ENCODE measurements around the gene NTRK2.
A peak's percentile ranks its signal among the peaks of the same experiment; 100 is the strongest.

DNA sequence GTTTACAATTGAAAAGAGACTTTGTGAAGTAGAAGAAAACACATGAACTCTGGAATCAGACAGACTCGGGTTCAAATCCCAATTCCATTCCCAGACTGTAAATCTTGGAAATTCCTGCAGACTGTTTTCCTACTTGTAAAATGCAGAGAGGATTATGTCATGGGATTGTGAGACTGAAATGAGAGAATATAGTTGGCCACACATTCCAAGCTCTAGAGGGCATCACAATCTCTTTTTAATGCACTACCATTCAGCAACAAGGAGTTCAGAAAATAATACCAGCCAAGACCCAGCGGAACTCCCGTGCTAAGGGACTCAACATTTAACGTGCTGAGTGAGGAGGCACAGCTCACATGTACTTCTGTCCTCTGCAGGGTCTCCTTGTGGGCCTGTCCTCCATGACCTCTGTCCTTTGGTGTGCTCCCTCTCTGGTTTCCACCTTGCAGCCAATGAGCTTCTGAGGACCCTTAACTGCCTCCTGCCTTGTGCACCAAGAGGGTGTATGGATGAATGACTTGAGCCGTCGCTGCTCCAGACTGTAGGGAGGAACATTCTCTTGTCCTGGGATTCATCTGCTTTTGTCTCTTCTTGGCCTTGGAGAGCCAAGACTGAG is 263.5 kb downstream of the NTRK2 start:
- TF ChIP-seq, protein P1, sequence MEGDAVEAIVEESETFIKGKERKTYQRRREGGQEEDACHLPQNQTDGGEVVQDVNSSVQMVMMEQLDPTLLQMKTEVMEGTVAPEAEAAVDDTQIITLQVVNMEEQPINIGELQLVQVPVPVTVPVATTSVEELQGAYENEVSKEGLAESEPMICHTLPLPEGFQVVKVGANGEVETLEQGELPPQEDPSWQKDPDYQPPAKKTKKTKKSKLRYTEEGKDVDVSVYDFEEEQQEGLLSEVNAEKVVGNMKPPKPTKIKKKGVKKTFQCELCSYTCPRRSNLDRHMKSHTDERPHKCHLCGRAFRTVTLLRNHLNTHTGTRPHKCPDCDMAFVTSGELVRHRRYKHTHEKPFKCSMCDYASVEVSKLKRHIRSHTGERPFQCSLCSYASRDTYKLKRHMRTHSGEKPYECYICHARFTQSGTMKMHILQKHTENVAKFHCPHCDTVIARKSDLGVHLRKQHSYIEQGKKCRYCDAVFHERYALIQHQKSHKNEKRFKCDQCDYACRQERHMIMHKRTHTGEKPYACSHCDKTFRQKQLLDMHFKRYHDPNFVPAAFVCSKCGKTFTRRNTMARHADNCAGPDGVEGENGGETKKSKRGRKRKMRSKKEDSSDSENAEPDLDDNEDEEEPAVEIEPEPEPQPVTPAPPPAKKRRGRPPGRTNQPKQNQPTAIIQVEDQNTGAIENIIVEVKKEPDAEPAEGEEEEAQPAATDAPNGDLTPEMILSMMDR (IDR thresholded peaks at IDR 0.05; ENCODE audit: poor library complexity) = peak; percentile 33
- TF ChIP-seq EZH2 (IDR thresholded peaks at IDR 0.05; ENCODE audit: borderline replicate concordance) = no peak

Data from hepatocyte (in vitro differentiated cells).